GM21515 (cell line): ENCODE results near the gene DTWD2.

ENCODE experiments used
- ATAC-seq: cut with Tn5 transposase; IDR thresholded peaks from one replicate; pipeline ENCODE4 v1.9.1; 2021; ENCODE audit not compliant: unreplicated experiment

DTWD2 gene, protein sequence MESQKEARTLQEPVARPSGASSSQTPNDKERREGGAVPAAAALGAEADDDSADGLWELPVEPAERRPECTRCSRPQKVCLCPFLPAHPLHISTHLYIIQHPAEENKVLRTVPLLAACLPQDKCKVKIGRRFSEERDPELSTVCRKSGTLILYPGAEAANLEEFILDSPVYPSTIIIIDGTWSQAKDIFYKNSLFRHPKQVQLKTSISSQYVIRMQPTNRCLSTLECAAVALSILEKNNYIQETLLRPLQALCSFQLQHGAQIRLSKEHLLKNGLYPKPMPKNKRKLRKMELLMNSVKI

DNA sequence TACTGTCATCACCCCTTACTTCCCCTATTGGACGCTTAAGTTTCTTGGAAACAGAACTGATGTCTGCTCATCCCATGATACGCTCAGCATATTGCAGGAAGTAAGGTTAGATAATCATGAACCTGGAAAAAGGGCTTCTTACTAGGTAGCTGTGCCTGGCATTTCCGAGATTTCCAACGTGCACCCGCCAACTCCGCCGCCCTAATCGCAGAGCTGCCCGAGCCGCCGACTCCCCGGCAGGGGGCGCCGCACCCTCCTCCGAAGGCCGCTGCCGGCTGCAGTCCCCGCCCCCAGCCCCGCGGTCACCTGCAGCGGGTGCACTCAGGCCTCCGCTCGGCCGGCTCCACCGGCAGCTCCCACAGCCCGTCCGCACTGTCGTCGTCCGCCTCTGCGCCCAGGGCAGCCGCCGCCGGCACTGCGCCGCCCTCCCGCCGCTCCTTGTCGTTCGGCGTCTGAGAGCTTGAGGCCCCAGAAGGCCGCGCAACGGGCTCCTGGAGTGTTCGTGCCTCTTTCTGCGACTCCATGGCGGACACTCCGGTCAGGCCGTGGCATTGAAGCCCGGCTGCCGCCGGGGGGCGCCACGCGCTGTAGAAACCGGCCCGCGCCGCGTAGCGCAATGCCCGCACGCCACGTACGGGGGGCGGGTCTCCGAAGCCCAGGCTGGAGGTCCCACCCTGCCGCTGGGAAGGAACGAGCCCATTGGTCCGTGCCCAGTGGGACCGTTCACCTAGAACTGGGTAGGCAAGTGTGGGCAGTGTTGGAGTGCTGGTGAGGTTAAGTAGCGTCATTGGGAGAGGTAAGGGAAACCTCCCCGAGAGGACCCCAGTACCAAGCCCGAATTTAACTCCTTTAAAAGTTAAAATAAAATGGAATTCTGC lies at the start of gene DTWD2:
Gene DTWD2, minus strand, starts transcription at position 560 of the 878 bp plus-strand sequence. Its CDS starts 36 bp downstream, at position 524.
- ATAC-seq = peak; percentile 93

DNA sequence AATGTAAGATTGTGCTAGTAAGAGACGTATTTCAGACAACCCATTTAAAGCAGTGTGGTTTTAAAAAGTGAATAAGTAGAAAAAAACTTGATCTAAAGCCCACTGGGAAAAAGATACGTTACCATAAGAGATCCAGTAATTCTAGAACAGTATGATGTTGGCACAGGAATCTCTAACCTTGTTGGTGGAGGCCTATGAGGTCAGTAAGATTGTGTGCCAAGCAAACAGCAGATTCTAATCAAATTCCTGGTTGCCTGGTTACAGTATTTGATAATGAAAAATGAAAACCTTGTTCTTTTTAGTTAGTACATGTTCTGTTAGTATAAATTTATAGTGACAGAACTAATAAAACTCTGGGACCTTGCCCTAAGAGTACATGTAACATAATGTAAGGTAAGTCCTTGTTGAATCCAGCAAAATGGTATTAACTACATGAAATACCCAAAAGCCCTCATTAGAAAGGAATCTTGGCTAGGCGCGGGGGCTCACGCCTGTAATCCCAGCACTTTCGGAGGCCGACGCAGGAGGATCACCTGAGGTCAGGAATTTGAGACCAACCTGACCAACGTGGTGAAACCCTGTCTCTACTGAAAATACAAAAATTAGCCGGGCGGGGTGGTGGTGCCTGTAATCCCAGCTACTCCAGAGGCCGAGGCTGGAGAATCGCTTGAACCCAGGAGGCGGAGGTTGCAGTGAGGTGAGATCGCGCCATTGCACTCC lies 49.3 kb upstream of the DTWD2 start:
- ATAC-seq = no peak

DNA sequence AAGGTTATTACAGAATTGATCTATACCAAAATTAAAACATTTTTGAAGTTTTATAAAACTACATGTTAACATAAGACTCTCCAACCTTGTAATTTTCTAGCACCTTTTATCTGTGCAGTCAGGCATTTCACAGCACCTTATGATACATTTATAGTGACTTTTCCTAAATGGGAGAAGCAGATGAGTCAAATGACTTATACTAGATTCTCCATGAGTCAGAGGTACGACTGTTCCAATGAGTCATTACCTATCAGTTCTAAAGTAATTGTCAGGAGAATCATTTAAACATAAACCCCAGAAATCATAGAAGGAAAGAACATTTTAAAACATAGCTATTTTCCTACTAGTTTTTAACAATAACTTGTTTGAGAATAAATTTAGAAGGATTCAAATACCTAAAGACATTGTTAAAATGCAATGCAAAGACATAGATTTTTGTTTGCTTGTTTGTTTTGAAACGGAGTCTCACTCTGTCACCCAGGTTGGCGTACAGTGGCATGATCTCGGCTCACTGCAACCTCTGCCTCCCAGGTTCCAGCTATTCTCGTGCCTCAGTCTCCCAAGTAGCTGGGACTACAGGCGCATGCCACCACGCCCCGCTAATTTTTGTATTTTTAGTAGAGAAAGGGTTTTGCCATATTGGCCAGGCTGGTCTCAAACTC lies 47.9 kb upstream of the DTWD2 start:
- ATAC-seq = no peak

DNA sequence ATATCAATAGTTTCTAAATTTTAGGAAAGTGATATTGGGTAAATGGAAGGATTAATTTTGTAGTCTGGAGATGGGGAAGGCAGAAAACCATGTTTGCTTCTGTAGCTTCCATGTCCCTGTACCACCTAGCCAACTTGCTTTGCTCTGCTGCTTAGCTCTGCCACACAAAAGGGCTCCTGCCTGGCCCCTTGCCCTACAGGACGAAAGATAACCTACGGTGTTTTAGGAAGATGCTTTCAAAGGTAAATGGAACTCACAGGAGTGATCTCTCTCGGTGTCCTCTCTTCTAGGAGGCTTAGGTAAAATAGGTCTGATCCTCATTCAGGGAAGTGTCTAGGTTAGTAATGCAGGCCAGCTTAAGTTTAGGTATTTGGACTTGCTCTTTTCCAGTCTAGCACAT lies 44.8 kb upstream of the DTWD2 start:
- no peak for ATAC-seq

DNA sequence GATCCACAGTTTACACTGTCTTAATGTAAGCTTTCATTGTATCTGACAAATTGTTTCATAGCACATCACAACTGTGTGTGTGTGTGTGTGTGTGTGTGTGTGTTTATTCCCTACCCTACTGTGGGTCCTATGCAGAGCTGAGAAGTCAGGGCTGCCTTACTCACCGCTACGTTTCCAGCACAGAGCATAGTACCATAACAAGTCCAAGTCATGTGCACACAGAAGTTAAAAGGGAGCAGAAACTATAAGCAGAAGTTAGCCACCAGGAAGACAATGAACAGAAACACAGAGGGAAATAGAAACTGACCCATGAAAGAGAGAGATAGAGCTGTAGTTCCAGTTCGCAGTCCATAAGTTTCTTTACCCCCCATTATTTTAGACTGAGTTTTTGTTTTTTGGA lies 44.3 kb upstream of the DTWD2 start:
- peak; percentile 48 for ATAC-seq

DNA sequence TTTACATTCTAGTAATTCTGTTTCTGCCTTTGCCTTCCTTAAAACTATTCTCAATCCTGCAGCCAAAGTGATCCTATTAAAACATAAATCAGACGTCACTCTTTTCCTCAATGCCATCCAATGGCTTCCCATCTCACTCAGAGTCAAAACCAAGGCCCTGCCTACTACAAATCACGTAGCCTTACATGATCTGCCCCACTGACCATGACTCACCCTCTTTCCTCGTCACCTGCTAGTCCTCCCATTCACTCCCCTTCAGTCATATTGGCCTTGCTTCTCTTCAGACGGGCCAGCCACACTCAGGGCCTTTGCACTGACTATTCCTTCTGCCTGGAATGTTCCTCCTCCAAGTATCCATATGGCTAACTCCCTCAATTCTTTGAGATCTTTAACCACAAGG lies 43.6 kb upstream of the DTWD2 start:
- peak; percentile 53 for ATAC-seq

DNA sequence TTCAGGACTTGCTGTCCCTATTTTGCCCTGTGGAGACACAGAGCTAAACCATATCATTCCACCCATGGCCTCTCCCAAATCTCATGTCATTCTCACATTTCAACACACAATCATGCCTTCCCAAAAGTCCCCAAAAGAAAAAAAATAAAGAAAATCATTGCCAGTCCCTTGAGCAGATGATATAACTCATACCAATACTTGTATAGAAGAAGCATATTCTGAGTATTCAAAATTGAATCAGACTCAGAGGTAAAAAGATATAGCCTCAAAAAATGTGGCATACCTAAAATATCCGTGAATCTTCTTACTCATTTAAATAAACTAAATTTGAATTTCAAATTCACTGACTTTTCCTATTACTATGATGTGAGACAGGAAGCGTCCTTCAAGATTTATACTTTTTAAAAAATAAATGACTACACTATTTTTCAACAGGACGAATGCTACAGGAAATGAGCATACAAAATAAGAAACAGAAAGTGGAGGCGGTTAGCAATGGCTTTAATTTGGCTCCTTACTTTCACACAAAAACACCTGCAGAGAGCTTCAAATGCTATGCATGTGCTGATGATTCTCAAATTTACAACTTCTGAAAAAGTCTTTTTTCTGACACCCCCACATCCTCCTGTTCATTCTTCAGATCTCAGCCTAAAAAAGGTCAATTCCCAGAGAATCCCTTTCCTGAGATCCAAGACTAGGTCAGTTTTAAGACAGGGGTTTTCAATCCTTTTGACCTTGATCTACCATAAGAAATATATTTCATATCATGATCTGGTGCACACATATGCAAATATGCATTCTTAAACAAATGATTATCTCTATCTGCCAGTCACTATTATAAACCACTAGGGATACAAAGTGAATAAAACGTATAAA lies 42.9 kb upstream of the DTWD2 start:
- peak; percentile 84 for ATAC-seq

DNA sequence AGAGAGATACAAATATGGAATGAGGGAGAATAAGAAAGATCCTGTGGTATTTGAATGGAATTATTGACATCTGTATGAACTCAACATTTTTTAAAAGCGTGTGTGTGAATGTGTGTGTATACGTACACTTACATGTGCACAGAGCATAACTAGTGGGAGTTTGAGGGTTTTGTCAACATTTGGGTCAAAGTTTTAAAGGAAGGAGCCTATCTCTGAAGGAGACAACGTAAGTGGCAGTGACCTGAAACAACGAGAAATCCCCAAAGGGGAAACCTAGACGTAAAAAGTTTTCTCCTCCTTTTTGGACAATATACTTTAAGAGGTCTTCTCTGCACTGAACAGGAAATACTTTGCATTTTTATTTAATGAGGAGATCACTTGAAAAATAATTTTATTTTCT lies 40.2 kb upstream of the DTWD2 start:
- no peak for ATAC-seq

DNA sequence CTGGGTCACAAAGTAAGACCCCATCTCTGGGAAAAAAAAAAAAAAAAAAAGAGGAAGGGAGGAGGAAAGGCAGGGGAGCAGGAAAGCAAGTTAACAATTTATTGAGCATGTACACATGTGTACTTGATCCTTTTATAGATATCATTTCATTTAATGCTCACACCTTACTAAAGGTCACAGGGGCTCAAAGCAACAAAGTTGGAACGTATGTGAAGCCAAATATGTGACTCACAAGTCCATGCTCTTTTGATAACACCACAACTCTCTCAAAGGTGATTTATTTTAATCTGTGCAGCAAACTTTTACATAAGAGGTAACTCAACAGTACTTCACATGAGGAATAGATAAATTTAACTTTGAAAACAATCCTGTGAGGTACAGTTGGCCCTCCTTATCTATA lies 34.4 kb upstream of the DTWD2 start:
- no peak for ATAC-seq

DNA sequence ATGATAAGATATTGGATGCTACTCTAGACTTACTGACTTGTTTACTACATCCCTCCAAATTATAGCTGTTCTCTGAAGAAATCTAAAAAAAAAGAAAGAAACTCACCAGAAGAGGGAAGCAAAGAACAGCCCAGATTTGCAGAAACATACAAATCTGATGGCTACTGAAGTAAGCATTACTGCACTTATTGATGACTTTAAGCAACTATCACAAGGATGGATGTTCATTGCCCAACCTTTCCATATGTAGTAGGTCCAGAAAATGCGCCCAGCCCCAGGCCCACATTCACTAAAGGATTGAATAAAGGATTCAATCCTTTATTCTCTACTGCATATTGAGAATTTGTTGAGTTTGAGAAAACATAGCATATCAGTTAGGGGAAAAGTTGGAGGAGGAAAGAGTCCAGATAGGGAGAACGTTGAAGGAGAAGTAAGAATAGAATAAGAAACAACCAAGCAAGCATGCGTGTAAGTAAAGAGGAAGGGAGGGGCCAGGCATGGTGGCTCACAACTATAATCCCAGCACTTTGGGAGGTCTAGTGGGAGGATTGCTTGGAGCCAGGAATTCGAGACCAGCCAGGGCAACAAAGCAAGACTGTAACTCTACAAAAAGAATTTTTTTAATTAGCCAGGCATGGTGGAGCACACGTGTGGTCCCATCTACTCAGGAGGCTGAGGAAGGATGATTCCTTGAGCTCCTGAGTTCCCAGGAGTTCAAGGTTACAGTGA lies 33.8 kb upstream of the DTWD2 start:
- peak; percentile 72 for ATAC-seq

DNA sequence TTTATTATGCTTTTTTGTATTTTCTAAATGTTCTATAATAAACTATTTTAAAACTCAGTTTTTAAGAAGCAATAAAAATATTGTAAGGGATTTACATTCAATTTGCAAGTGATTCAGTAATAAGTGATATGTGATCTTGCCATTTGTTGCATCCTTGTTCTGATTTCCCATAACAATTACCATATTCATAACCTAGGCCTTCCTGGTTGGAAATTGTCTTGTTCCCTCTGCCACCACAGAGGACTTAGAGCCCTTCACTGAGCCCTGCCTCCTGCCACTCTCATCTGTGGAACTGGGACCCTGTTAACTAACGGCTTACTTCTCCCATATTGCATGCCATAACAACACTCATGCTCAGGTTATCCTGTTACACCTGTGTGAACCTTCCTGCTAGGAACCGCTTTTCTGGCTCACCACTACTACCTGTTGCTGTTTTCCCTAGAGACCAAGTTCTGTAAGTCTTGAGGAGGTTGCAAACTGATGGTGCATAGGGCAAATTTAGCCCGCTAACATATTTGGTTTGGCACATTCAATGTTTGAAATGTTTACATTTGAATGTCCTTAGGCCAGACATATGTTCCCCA lies 32.9 kb upstream of the DTWD2 start:
- ATAC-seq = no peak

DNA sequence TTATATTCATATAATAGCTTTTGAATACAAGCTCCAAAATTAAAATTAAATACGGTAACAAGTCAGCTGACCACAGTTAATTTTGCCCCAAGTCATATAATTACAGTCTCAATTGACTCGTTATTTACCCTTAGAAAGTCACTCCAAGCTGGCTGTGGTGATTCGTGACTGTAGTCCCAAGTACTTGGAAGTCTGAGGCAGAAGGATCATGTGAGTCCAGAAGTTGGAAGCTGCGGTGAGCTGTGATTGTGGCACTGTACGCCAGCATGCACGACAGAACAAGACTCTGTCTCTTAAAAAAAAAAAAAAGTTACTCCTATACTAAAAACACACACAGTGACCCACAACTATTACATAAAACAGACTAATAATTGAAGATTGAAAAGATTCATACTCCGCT lies 31.6 kb upstream of the DTWD2 start:
- no peak for ATAC-seq

DNA sequence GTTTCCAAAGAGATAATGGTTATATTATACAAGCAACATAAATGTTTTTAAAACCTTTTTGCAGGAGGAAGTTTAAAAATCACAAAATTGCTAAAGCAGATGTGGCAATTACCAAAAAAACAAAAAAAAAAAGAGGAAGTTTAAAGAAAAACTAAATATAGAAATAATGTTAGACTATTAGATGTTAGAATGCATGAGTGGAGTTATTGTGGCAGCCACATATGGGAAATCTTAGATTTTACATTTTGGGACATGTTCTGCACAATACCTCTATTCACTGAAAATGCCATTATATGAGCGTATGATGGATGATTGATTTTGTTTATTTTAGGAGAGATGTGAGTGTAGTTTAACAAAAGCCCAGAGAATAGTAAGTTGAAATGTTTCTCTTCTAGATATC lies 31.2 kb upstream of the DTWD2 start:
- no peak for ATAC-seq

DNA sequence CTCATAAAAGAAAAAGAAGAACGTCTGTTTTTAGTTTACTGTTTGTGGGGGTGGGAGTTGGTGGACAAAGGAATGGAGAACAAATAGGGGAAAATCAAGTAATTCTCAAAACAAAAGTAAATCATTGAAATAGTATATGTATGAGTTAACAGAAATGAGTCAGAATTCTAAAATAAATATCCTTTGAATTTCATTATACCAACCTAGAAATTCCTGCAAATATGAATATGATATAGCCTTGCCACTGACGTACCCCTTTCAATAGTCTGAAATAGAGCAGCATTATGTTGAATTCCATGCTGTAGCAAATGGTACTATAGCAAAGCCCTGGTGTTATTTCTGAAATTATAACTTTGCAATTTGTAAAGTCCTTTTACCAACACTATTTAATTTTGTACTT lies 29.6 kb upstream of the DTWD2 start:
- ATAC-seq = no peak

DNA sequence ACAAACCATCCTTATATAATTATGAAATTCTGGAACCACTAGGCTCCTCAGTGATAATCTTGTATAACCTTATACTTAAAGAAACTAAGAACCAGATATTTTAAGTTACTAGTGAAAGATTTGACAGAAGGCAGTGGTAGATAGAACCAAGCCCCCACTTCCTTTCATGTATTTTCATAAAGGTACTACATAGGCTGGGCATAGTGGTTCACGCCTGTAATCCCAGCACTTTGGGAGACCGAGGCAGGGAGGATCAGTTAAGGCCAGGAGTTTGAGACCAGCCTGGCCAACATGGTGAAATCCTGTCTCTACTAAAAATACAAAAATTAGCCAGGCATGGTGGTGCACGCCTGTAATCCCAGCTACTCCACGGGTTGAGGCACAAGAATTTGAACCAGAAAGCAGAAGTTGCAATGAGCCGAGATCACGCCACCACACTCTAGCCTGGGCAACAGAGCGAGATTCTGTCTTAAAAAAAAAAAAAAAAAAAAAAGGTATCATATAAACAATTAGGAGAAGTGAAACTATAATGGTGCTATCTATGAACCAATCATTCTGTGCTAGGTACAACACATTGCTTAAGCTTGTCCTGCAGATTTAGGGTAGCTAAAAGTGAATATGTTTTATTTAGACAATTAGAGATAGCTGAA lies 27.9 kb upstream of the DTWD2 start:
- peak; percentile 78 for ATAC-seq

DNA sequence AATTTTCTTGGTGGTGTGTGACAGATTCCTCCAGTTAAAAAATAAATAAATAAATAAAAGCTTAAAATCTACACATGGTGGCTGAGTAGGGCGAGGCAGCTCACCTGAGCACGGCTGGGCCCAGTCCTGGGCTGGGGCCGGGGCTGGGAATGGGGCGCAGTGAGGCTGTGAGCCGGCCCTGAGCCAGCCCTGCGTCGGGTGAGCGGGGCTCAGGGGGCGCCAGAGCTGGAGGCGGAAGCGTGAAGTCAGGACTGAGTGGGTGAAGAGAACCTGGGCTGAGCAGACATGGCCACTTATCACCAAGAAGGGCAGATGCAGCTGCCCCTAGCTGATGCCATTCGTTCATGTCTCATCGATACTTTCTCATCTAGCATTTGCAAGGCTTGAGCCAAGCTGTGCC lies 22.8 kb upstream of the DTWD2 start:
- ATAC-seq = no peak

DNA sequence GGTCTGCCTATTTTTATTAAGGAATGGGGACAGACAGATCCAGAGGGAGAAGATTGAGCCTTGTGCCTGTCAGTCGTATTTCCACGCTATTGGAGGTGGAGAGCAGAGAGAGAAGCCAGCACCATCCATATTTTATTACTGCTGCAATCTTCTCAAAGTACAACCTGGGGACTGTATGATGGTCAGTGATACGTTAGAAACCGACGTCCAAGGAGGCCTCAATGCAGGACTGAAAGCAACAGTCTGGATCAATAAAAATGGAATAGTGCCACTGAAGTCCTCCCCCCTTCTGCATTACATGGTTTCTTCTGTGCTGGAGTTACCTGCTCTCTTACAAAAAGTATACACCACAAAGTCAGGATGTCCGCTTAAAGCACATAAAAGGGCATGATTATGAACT lies 21.9 kb upstream of the DTWD2 start:
- ATAC-seq = no peak

DNA sequence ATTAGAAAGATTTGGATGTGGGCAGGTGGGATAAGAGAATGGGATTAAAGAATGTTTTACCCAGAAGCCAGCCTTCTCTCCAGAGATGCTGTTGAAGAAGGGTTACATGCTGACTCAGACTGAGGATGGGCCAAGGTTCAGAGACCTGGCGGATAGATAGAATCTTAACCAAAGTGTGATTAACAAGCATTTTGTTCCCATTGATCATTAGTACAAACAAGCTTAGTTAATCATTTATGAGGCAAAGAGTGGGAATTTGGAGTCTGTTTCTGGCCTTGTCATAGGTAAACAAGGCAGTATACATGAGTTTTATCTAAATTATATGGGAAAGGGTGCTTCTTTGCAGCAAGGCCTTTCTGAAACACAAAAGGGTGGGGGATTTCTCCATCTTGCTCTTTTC lies 20.8 kb upstream of the DTWD2 start:
- ATAC-seq = no peak

DNA sequence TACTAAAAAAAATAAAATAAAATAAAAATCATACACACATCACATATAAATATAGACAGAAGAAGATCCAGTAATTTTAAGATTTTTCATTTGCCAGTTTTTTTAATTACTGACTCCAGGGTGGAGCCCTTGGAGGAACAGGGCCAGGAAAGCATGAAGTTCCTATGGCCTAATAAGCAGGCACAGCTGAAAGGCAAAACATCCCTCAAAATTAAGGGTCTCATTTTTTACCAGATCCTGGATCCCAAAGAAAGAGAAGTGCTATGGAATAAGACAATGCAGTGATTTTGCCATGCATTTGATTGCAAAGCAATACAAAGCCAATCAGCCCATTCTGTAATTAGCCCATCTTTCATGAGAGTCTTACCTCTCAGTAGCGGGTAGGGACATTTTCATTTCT lies 11.3 kb upstream of the DTWD2 start:
- no peak for ATAC-seq
